GM20431 (cell line): ENCODE measurements around the gene RMND5A.

Source experiments
- in situ Hi-C: fragments of 300-500 bp; cut with MseI, MboI; formaldehyde crosslinking; loops from one replicate; pipeline ENCODE4 v1.15.0; 2020; ENCODE audit warnings: low sequenced_read_pairs; ENCODE audit not compliant: unreplicated experiment

Gene RMND5A

DNA sequence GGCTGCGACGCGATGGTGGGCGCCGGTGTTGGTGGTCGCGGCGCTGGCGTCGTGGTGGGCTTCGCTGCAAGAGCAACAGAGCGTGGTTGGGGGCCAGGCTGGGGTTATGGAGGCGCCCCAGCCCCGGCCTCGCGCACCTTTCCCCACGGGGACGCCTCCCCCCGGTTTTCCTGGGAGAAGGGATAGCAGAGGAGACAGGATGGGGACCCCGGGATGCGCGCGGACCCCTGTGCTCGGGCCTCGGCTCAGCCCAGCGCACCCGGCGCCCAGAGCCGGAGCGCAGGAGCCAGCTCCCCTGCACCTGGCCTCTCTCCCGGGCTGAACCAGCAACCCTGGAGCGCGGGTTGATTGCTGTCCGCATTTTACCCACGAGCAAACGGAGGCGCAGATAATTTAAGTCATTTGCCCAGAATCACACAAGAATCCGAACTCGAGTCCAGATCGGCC, 69.6 kb downstream of the RMND5A start:
- in situ Hi-C loops, result no loop called here

DNA sequence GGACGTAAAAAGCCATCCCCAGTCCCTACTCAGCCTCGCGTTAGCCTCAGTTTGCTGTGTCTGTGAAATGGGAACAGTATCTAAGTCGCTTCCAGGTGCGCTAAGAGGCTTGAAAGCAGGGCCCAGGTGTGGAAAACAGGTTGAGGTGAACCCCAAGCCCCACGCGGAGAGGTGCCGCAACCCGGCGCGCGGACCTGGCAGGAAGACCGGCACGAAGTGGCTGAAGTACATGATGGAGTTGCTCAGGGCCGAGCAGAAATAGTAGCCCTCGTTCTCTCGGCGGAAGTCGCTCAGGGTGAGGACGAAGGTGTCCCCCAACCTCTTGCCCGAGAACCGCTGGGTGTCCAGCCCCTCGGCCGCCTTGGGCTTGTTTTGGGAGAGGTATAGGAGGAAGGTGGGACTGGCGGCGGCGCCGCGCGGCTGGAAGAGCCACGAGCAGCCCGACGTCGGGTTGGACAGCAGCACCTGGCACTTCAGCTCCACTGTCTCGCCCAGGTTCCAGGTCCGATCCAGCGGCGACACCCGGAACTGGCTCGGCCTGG, 70.1 kb downstream of the RMND5A start:
- in situ Hi-C loops, result no loop called here

DNA sequence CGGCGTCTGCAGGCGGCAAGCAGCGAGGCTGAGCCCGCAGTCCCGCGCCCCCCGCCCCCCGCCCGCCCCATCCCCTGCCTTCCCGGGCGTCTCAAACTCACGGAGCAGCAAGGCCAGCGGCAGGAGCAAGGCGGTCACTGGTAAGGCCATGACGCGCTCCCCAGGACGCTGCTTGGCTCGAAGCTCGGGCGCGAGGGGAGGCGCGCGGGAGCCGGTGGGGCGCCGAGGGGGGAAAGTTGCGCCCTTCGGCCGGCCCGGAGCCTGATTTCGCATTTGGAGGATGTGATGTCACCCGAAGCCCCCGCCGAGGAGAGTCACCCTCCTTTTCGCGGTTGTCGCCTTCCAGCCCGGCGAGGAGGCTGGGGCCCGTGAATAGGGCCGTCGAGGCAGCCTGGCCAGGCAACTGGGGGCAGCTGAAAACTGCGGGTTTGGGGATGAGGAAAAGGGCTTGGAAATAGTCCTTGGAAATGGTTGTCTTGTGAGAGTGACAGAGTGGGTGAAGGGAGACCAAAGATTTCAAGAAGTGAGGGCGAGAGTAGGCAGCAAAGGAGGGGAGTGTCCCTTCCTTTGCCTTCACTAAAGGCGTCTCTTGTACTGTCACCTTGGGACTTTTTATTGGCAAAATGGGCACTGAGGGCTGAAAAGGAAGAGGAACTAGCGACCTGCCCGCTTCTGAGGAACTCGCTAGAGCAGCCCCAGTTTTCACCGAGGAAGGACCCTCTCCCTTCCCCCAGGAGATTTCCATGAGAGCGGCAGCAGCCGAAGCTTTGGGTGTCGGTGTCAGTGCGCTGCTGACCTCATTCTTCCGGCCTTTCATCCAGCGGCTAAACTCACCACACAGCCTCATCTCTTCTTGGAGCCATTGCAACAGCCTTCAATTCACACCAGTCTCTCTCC, 70.8 kb downstream of the RMND5A start, which contains the start of gene CD8A:
Gene CD8A, minus strand, starts transcription at position 238 of the 897 bp plus-strand sequence. Its CDS starts 88 bp downstream, at position 150.
- in situ Hi-C loops, result no loop called here

DNA sequence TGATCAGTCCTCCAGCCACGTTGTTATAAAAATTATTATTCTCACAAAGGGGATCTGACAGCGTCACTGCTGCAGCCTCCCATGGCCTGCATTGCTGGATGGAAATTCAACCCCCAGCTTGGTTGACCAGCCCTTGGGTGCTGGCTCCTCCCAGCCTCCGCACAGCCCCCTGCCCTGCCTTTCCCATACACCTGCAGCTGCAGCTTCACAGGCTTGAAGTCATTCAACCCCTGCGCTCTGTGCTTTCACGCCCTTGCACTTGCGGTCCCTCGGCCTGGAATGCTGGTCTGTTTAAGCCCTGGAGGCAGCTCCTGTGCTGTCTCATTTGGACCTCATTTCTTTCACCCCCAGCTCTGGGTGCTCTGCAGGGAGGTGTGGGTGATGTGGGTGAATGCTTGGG, 71.5 kb downstream of the RMND5A start:
- in situ Hi-C loops, result no loop called here

DNA sequence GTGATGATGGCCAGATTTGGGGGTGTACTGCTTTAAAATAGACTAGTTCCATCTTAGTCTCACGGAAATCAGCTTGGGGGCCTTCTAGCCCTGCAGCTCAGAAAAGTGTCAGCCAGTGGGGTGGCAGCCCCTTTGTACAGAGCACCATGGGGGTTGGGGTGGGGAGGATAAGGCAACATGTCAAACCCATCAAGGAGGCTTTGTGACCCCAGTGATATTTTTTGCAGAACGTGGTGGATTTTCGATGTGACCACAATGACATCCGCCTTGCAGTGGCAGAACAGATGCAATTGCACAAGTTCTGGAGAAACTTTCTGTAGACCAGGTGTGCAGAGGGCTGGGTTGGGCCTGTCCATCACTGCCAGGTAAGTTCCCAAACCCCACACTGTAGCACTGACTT, 73.7 kb downstream of the RMND5A start:
- in situ Hi-C loops, result no loop called here

DNA sequence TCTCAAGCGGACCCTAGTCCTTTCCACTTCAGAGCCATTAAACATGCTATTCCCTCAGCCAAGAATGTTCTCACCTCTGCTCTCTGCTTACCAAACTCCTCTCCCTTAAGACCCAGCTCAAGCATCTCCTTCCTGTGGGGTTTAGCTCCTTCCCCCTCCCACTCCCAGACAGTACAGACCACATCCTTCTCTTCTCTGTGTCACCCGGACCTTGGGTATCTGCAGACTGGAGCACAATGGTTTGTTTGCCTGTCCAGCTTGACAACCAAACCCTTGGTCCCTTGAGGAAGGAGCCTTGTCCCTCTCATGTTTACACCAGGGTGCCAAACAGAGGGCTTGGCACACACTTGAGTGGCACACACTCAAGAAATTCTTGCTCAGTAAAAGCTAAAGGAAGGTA, 74.8 kb downstream of the RMND5A start:
- in situ Hi-C loops, result no loop called here

DNA sequence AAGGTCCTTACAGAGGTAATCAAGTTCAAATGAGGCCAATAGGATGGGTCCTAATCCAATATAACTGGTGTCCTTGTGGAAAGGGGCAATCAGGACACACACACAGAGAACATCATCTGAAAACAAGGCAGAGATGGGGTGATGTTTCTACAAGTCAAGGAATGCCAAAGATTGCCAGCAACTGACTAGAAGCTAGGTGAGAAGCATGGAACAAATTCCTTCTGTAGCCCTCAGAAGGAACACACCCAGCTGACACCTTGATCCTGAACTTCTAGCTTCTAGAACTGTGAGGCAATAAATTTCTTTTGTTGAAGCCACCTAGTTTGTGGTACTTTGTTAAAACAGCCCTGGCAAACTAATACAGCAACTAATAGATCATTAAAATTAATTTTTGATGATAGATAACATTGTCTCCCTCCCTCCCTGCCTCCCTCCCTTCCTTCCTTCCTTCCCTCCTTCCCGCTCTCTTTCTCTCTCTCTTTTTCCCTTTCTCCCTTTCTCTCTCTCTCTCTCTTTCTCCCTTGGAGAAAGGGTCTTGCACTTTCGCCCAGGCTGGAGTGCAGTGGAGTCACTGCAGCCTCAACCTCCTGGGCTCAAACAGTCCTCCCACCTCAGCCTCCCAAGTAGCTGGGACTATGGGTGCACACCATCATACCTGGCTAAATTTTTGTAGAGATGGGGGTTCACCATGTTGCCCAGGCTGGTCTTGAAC, 80.9 kb downstream of the RMND5A start:
- in situ Hi-C loops, result no loop called here

DNA sequence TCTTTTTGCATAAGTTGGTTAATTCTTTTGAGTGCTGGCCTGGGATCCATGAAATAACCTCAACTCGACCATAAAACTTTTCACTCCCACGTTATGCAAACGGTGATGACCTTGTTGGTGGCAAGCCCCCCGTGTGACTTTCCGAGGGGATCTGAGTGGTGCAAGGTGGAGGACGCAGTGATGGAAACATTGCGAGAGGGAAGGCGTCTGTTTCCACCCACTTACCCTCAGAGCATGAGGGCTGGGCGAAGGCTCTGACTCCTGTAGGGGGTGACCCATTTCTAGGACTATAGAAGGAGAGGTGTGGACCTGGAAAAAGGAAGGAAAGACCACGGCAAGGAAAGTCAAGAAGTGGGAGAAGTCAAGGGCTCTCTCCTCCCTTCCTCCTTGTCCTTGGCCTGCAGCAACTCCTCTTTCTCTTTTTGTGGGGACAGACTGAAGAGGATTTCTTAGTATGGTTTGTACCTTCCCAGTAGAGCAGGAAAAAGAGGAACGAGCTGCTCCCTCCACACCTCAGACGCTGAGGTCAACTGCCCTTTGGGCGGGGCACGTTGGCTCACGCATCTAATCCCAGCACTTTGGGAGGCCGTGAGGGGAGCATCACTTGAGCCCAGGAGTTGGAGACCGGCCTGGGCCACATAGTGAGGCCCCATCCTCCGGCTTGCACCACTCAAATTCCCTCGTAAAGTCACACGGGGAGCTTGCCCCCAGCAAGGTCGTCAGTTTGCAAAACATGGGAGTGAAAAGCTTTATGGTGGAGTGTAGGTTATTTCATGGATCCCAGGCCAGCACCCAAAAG, 86.2 kb downstream of the RMND5A start:
- in situ Hi-C loops, result no loop called here

DNA sequence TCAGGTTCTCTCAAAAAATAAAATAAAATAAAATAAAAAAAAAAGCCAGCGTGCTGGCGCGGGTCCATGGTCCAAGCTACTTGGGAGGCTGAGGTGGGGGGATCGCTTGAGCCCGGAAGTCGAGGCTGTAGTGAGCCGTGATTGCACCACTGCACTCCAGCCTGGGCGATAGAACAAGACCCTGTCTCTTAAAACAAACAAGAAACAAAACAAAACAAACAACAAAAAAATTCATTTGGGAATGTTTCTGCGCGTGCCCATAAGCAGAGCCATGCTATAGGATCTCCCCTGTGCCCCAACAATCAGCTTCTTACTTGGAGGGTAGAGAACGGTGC, 87.0 kb downstream of the RMND5A start:
- in situ Hi-C loops, result no loop called here

DNA sequence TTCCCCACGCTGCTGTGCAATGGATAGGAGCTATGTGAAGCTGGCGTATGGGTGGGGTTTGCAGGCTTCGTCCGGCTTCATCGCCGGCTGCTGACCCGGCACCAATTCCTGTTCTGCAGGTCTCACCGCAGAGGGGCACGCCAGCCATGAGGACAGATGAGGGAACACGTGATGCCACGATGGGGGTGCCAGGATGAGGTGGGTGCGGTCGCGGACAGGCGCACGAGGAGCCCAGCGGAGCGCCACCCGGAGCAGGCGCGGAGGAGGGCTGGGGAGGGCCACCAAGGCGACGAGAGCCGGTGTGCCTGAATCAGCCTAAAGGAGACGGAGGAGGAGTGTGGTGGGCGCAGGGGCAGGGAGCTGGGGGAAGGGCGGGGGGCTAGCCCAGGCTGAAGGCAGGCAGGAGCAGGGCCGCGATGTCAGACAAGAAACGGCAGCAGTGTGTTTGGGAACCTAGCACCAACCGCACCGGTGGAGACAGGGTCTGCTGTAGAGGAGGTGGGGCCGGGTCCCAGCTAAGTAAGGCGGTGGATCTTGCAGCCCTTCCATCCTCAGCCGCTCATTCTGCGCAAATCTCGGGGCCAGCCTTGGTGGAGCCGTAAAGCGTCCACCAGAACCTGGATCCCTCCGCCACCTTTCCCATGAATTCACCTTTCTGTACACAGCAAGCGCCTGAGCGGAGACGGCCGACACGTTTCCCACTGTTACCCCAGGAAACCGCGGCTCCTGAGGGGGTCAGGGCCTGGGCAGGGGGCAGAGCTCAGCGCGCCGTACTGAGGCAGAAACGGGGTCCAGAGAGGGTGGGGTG, 87.6 kb downstream of the RMND5A start:
- in situ Hi-C loops, result no loop called here

DNA sequence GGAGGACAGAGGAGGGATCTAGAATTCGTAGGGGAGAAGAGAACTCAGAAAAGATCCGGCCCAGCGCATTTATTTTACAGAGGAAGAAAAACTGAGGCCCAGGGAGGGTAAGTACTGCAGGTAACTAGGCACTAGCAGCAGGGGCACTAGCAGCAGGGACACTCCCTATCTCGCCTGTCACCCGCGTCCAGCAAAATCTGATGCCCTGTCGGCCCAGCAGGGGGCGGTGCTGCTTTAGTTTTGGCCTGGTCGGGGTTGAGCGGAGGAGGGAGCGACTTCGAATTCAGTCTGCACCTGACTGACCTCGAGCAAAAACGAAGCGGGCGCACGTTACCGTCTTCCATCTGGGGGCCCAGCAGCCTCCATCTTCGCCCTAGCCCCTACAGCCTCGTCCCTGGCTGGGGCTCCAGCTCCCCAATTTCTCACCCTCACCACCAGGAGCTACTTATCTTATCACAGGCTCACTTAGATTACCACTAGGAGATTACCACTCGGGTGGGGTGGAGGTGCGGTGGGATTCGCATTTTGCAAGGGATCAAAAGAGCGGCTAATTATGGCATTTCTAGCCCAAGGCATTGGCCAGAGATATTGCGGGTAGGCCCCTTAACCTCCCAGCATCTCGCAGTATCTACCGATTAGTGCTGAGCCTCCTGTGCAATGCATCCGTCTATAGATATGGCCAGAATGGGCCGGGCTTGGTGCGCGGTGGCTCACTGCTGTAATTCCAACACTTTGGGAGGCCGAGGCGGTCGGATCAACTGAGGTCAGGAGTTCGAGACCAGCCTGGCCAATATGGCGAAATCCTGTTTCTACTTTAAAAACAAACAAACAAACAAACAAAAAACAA, 88.4 kb downstream of the RMND5A start:
- in situ Hi-C loops, result no loop called here

DNA sequence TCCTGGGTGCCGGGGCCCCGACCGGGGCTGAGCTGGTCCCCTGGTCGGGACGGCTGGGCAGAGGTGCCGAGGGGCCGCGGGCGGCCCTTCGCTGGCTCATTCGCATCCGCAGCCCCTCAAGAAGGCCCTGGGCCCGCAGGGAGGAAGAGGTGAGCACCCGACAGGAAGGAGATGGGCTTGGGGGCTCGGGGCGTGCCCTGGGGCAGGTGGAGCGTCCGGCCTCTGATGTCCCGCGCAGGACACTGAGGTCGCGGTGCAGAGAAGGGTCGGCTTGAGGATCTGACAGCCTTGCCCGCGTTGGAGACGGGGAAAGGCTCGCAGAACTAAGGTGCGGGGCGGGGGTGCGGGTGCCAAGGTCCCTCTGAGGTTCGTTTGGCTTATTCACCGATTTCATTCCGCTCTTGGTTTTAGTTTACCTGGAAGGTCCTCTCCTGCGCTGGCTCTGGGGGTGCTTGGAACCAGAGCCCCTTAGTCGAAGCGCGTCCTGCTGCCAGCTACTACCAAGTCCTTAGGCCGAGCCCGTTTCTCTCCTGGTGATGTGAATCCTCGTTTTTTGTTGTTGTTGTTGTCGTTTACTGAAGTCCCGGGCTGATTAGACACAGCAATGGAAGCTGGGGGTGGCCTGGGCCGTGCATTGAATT, 89.5 kb downstream of the RMND5A start:
- in situ Hi-C loops, result no loop called here

DNA sequence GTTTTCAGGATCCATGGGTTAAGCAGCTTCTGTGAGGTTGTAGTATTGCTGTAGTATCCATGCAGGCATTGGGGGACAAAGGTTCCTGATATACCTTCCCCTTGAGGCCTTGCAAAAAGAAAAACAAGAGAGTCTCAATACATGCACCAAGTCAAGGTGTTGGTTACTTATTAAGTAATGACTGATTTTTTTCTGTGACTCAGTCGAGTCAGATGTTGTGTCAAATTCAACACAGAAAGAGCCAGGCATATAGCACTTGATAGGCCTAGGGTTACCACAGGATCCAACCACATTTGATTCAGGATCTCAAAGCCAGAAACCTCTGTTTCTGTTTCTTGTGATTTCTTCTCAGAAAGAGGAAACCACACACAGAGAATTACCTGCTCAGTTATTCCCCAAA, 95.5 kb downstream of the RMND5A start:
- in situ Hi-C loops, result no loop called here

DNA sequence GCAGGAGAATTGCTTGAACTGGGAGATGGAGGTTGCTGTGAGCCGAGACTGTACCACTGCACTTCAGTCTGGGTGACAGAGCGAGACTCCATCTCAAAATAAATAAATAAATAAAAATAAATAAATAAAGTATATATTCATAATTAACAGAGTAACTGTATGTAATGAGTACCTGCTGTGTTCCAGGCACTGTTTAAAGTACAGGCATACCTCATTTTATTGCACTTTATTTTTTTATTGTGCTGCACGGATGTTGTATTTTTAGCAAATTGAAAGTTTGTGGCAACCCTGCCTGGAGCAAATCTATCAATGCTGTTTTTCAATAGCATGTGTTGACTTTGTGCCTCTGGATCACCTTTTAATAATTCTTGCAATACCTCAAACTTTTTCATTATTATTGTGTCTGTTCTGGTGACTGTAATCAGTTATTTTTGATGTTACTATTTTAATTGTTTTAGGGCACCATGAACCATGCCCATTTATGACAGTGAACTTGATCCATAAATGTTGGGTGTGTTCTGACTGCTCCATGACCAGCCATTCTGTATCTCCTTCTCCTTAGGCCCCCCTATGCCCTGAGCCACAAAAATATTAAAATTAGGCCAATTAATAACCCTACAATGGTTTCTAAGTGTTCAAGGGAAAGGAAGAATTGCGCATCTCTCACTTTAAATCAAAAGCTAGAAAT, 98.2 kb downstream of the RMND5A start:
- in situ Hi-C loops, result no loop called here

DNA sequence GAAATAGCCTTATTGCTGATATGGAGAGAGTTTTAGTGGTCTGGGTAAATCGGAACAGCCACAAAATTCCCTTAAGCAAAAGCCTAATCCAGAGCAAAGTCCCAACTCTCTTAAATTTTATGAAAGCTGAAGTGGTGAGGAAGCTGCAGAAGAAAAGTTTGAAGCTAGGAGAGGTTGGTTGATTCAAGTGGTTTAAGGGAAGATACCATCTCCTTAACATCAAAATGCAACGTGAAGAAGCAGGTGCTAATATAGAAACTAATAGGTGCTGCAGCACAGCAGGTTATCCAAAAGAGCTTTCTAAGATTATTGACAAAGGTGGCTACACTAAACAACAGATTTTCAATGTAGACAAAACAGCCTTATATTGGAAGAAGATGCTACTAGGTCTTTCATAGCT, 98.9 kb downstream of the RMND5A start:
- in situ Hi-C loops, result no loop called here

DNA sequence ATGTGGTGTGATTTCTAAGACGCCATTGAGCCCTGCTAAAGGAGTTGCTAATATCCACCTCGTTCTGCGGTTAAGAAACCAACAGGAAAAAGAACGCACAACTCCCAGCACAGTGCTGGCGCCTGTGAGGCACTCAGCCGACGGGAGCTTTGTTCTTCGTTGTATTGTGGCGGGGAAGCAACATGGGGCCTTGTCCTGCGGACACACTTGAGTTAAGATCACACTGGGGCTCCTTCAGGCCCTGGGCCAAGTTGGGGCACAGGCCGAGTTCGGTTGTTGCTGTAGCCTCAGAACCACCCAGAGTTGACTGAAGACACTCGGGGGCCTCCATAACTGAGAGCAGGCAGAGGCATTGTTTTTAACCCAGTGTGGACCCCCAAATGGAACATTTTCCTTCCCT, 101.2 kb downstream of the RMND5A start:
- in situ Hi-C loops, result no loop called here

DNA sequence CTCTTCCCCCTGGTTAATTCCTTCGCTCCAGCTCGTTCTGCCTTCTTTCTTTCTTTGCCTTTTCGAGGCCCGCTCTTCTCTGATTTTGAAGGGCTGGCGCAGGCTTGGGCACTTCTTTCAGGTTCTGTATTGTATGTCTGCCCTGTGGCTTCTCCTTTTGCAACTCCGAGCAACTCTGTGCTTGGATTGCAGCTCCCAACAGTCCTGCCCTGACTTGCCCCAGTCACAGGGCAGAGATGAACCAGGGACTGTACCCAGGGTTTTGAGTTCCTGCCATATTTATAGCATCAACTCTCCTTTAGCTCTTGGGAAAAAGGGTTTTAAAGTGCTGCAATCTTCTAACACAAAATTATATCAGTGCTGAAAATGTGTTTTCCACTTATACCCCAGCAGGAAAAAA, 101.8 kb downstream of the RMND5A start:
- in situ Hi-C loops, result no loop called here
